ENCODE measurements around the gene PLEKHA7. TPM values are rescaled to one million over a fixed set of nuclear protein-coding genes. Genes with fewer than 3 reads are reported as not detected.

The PLEKHA7 gene
- total RNA-seq, 2 experiments from 2014 or later, result 0.13 TPM; not detected in 1

DNA sequence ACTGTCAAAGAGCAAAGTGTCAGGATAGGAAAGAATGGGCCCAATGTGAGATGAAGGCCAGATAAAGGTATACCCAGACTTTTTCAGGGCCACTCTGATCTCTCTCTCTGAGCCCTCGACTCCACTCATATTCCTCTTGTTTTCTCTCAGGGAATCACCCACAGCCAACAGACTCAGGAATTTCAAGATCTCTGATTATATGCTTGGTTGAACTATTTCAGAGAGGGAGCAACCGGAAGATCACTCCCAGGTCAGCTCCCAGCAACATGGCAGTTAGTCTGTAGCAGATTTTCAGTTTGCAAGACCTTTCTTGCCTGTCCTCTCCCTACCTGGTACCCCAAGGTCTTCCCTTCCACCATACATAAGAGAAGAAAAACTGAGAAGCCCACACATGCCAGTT is 173.3 kb downstream of the PLEKHA7 start:
- Histone ChIP-seq H4K20me1 (ENCODE audit: insufficient read depth, low read length) (no peaks in the 10 kb centered on the region), H3K79me2 (ENCODE audit: insufficient read depth, low read depth, low read length) (no peaks in the 10 kb centered on the region), H2AFZ (ENCODE audit: low read length) (no peak overlapping the region), H3K36me3 (ENCODE audit: insufficient read depth, low read length) (no peaks in the 10 kb centered on the region), H3K27ac (ENCODE audit: low read depth, low read length, poor library complexity, severe bottlenecking) (no peak overlapping the region), H3K4me2 (ENCODE audit: low read length) (no peak overlapping the region), H3K4me1 (ENCODE audit: insufficient read depth, low read length, poor library complexity, severe bottlenecking) (no peaks in the 10 kb centered on the region), H3K9me2 (ENCODE audit: insufficient read depth, low read length) (no peaks in the 10 kb centered on the region), H3K4me3 (ENCODE audit: low read depth, low read length, poor library complexity, severe bottlenecking) (no peak overlapping the region), H3K9me3 (ENCODE audit: low read length) (no peaks in the 10 kb centered on the region)
- TF ChIP-seq EZH2phosphoT487 (IDR thresholded peaks at IDR 0.05; ENCODE audit: borderline replicate concordance, low read depth, low read length), result no peak
- TF ChIP-seq, protein P1, sequence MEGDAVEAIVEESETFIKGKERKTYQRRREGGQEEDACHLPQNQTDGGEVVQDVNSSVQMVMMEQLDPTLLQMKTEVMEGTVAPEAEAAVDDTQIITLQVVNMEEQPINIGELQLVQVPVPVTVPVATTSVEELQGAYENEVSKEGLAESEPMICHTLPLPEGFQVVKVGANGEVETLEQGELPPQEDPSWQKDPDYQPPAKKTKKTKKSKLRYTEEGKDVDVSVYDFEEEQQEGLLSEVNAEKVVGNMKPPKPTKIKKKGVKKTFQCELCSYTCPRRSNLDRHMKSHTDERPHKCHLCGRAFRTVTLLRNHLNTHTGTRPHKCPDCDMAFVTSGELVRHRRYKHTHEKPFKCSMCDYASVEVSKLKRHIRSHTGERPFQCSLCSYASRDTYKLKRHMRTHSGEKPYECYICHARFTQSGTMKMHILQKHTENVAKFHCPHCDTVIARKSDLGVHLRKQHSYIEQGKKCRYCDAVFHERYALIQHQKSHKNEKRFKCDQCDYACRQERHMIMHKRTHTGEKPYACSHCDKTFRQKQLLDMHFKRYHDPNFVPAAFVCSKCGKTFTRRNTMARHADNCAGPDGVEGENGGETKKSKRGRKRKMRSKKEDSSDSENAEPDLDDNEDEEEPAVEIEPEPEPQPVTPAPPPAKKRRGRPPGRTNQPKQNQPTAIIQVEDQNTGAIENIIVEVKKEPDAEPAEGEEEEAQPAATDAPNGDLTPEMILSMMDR (conservative IDR thresholded peaks at IDR 0.05; ENCODE audit: low read length), result no peak
- intact Hi-C loops (cut with micrococcal nuclease; ENCODE audit: unreplicated experiment), result no loop called here
- POLR2A ChIA-PET, result no interaction called here
- no TSS peak for BruUV-seq (replicated peaks)
- no peak for DNase-seq (ENCODE audit: low spot score)
- CTCF ChIA-PET (ENCODE audit: unreplicated experiment), result interaction anchor here (0.5 kb wide), 1 partner anchor 14 kb away, joined by 4 read pairs; no protein-coding TSS in a partner anchor

DNA sequence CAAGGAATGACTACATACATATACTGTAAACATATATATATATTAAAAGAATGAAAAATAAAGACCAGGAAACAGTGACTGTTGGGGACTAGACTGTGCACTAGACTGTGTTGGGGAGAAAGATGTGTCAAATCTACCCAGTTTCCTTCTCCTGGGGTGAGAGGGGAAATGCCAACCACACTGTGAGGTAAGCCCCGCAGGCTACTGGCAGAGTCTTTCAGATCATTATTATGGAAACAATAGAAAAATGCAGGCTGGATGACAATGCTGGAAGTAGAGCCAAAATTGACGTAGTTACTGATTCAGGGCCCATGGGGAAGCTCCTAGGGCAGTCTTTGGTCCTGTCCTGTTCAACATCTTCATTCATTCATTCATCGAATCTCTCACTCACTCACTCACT is 174.4 kb downstream of the PLEKHA7 start:
- Histone ChIP-seq H3K9me2 (ENCODE audit: insufficient read depth, low read length) (no peaks in the 10 kb centered on the region), H3K4me2 (ENCODE audit: low read length) (no peak overlapping the region), H2AFZ (ENCODE audit: low read length) (no peak overlapping the region), H3K27ac (ENCODE audit: low read depth, low read length, poor library complexity, severe bottlenecking) (no peak overlapping the region), H3K4me1 (ENCODE audit: insufficient read depth, low read length, poor library complexity, severe bottlenecking) (no peaks in the 10 kb centered on the region), H3K4me3 (ENCODE audit: low read depth, low read length, poor library complexity, severe bottlenecking) (no peak overlapping the region), H3K9me3 (ENCODE audit: low read length) (no peaks in the 10 kb centered on the region), H4K20me1 (ENCODE audit: insufficient read depth, low read length) (no peaks in the 10 kb centered on the region), H3K36me3 (ENCODE audit: insufficient read depth, low read length) (no peaks in the 10 kb centered on the region), H3K79me2 (ENCODE audit: insufficient read depth, low read depth, low read length) (no peaks in the 10 kb centered on the region)
- BruUV-seq (replicated peaks), result no TSS peak
- TF ChIP-seq, protein P1 (conservative IDR thresholded peaks at IDR 0.05; ENCODE audit: low read length), result no peak
- TF ChIP-seq EZH2phosphoT487 (IDR thresholded peaks at IDR 0.05; ENCODE audit: borderline replicate concordance, low read depth, low read length), result no peak
- no peak for DNase-seq (ENCODE audit: low spot score)
- intact Hi-C loops (cut with micrococcal nuclease; ENCODE audit: unreplicated experiment), result no loop called here
- ChIA-PET POLR2A (no interaction called here), CTCF (ENCODE audit: unreplicated experiment) (no interaction called here)

DNA sequence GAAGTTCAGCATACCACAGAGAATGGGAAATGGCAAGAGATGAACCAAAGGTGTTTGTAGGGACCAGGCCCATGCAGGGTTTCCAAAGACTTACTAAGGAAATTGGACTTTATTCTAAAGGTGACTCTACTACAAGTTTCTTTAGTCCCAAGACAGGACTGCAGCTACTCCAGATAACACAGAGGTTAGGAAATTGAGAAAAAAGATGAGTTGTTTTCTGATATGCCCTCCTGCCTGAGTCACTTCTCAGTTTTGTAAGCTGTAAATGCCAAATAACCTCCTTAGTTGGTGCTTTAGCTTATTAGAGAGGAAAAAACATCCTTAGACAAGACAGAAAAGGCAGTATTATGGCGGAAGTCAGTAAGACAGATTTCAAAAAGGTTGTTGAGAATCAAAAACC is 179.8 kb downstream of the PLEKHA7 start:
- TF ChIP-seq, protein P1 (conservative IDR thresholded peaks at IDR 0.05; ENCODE audit: low read length), result no peak
- no peak for TF ChIP-seq EZH2phosphoT487 (IDR thresholded peaks at IDR 0.05; ENCODE audit: borderline replicate concordance, low read depth, low read length)
- no peaks in the 10 kb centered on the region for H3K36me3 ChIP-seq (ENCODE audit: insufficient read depth, low read length)
- POLR2A ChIA-PET, result no interaction called here
- no TSS peak for BruUV-seq (replicated peaks)
- H3K4me2 ChIP-seq (ENCODE audit: low read length), result no peak overlapping the region
- no peaks in the 10 kb centered on the region for H3K9me2 ChIP-seq (ENCODE audit: insufficient read depth, low read length)
- H3K4me1 ChIP-seq (ENCODE audit: insufficient read depth, low read length, poor library complexity, severe bottlenecking), result no peaks in the 10 kb centered on the region
- intact Hi-C loops (cut with micrococcal nuclease; ENCODE audit: unreplicated experiment), result no loop called here
- no peaks in the 10 kb centered on the region for H3K79me2 ChIP-seq (ENCODE audit: insufficient read depth, low read depth, low read length)
- CTCF ChIA-PET (ENCODE audit: unreplicated experiment), result no interaction called here
- no peak for DNase-seq (ENCODE audit: low spot score)
- no peak overlapping the region for H2AFZ ChIP-seq (ENCODE audit: low read length)
- H3K4me3 ChIP-seq (ENCODE audit: low read depth, low read length, poor library complexity, severe bottlenecking), result no peak overlapping the region
- no peak overlapping the region for H3K27ac ChIP-seq (ENCODE audit: low read depth, low read length, poor library complexity, severe bottlenecking)
- no peaks in the 10 kb centered on the region for H4K20me1 ChIP-seq (ENCODE audit: insufficient read depth, low read length)
- no peaks in the 10 kb centered on the region for H3K9me3 ChIP-seq (ENCODE audit: low read length)
